HG02938 (cell line): ENCODE data around the gene PCDHGB1.
"Not testable (repeated sequence)": the region's sequence is repeated elsewhere in the genome, so short reads cannot be mapped to it uniquely, and the experiment has no call there.

Source experiments
- ATAC-seq: cut with Tn5 transposase; IDR thresholded peaks from one replicate; pipeline ENCODE4 v1.9.1; 2021; ENCODE audit warnings: mild to moderate bottlenecking, moderate library complexity; ENCODE audit not compliant: unreplicated experiment

Gene PCDHGB1

GRCh38 chr5:141349917-141350619, at the start of gene PCDHGB1:
Gene PCDHGB1, plus strand, starts transcription at chr5:141350099. Its CDS starts 162 bp downstream, at chr5:141350261.
- ATAC-seq: peak; percentile 83

GRCh38 chr5:141303756-141304155, 46.1 kb upstream of the PCDHGB1 start, which contains the start of gene SLC25A2:
Gene SLC25A2, minus strand, starts transcription at chr5:141304049. Its CDS starts 184 bp downstream, at chr5:141303865.
- ATAC-seq: no peak

- ATAC-seq: no peak
Measured at GRCh38 chr5:141306630-141307029, 43.3 kb upstream of the PCDHGB1 start.

- no peak for ATAC-seq
Measured at GRCh38 chr5:141313711-141314110, 36.2 kb upstream of the PCDHGB1 start.

- not testable (repeated sequence) for ATAC-seq
Measured at GRCh38 chr5:141316963-141317362, 32.9 kb upstream of the PCDHGB1 start.

GRCh38 chr5:141319202-141319601, 30.7 kb upstream of the PCDHGB1 start:
- ATAC-seq: no peak

- no peak for ATAC-seq
Measured at GRCh38 chr5:141319699-141320098, 30.2 kb upstream of the PCDHGB1 start.

- ATAC-seq: peak; percentile 91
Measured at GRCh38 chr5:141320225-141321169, 29.4 kb upstream of the PCDHGB1 start, which contains the start of gene TAF7. Gene TAF7, minus strand, starts transcription at chr5:141320784. Its CDS starts 740 bp downstream, at chr5:141320044.

GRCh38 chr5:141322261-141322660, 27.6 kb upstream of the PCDHGB1 start:
- ATAC-seq: no peak

- ATAC-seq: peak; percentile 82
Measured at GRCh38 chr5:141326088-141326854, 23.6 kb upstream of the PCDHGB1 start.

GRCh38 chr5:141328231-141328630, 21.7 kb upstream of the PCDHGB1 start:
- no peak for ATAC-seq

GRCh38 chr5:141330299-141331080, 19.4 kb upstream of the PCDHGB1 start, which contains the start of gene PCDHGA1:
Gene PCDHGA1, plus strand, starts transcription at chr5:141330514.
- ATAC-seq: no peak

GRCh38 chr5:141332571-141332970, 17.3 kb upstream of the PCDHGB1 start:
- not testable (repeated sequence) for ATAC-seq

- ATAC-seq: no peak
Measured at GRCh38 chr5:141338538-141339306, 11.2 kb upstream of the PCDHGB1 start, which contains the start of gene PCDHGA2. Gene PCDHGA2, plus strand, starts transcription at chr5:141338760.

- ATAC-seq: not testable (repeated sequence)
Measured at GRCh38 chr5:141340781-141341354, 9.0 kb upstream of the PCDHGB1 start.

- no peak for ATAC-seq
Measured at GRCh38 chr5:141342773-141343172, 7.1 kb upstream of the PCDHGB1 start.

- no peak for ATAC-seq
Measured at GRCh38 chr5:141343242-141343952, 6.5 kb upstream of the PCDHGB1 start, which contains the start of gene PCDHGA3. Gene PCDHGA3, plus strand, starts transcription at chr5:141343829. Its CDS starts 205 bp downstream, at chr5:141344034.

GRCh38 chr5:141343953-141344463, 5.9 kb upstream of the PCDHGB1 start:
- ATAC-seq: no peak
